Esophagus muscularis mucosa (tissue), 4 donors: ENCODE results near the gene ZNF436.

Source experiments
- CTCF ChIP-seq, 3 experiments: fragments of 200-600 bp in 2 of 3; fragments of 450-650 bp in 1 of 3; sonication (generic) in 2 of 3; IDR thresholded peaks; one replicate each; pipeline ENCODE4 v1.5.1; 2017 to 2019; ENCODE audit warnings: antibody characterized with exemption in 3 of 3, mild to moderate bottlenecking in 2 of 3, moderate library complexity in 1 of 3
- EP300 ChIP-seq: sonication (generic); formaldehyde crosslinking; IDR thresholded peaks from one replicate; pipeline ENCODE4 v1.6.1; 2017; ENCODE audit warnings: antibody characterized with exemption
- POLR2A ChIP-seq: fragments of 450-650 bp; IDR thresholded peaks from one replicate; pipeline ENCODE4 v1.6.1; 2017; ENCODE audit warnings: antibody characterized with exemption, moderate library complexity, mild to moderate bottlenecking, low read depth
- POLR2AphosphoS5 ChIP-seq, 2 donors: sonication (generic); formaldehyde crosslinking; IDR thresholded peaks; one replicate each; pipeline ENCODE4 v1.6.1; 2017; ENCODE audit warnings: antibody characterized with exemption in 2 of 2

DNA sequence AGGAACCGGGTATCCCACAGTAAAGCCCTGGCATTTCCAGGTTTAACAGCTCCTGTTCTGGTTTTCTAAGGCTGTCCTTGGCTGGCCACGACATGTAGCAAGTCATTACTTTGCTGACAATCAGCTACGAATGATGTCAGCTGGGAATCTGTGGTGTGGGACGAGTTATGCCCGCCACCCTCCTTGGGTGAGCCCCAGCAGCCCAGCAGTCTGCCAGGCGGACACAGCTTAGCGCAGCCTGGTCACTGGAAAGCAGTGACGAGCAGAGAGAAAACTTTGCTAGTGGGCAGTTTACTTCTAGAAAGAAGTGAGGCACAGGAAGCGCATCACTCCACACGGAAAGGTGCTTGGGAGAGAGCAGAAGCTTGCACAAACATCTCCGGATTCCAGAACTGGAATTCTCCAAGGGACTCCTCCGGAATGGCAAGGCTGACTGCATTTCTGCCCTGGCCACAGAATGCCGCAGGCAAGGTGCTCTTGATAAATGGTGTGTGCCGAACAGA, 15.5 kb upstream of the ZNF436 start:
- no peak for TF ChIP-seq CTCF (IDR thresholded peaks at IDR 0.05)
- no peak for TF ChIP-seq POLR2A
- no peak for TF ChIP-seq POLR2AphosphoS5 (IDR thresholded peaks at IDR 0.05)
- no peak for TF ChIP-seq EP300
